Heart left ventricle (tissue), 13 donors: ENCODE data around the gene TEX36.

Experiments used
- CTCF ChIP-seq, 12 donors: fragments of 200-600 bp; sonication (generic) in 4 of 12; IDR thresholded peaks; one replicate each; pipeline versions ENCODE4 v1.5.0 to v1.8.0; 2018 to 2022; ENCODE audit warnings: antibody characterized with exemption in 12 of 12, mild to moderate bottlenecking in 5 of 12
- POLR2A ChIP-seq, 2 donors: fragments of 450-650 bp; IDR thresholded peaks; one replicate each; pipeline ENCODE4 v1.6.1; 2017; ENCODE audit warnings: antibody characterized with exemption in 2 of 2, mild to moderate bottlenecking in 2 of 2, moderate library complexity in 2 of 2
- donor health status: ischemic (EF 13 %, LVEDD 7.1; RV severe dilation, severe dysfunction).
- donor health status: DM: no; HTN: yes; CAD: no.
- donor health status: DM: no; HTN: no; CAD: no.
- donor health status: ischemic (EF 25% LVEDD 6.9; RV normal size, moderate dysfunction).
- donor health status: ischemic (EF 25% LVEDD 5.7; RV mildly dilated, moderate dysfunction).
- donor health status: ischemic (EF 35%, LVEDD 5.7; RV mildly dilated, moderate dysfunction).
- donor health status: nonischemic (EF 11% LVEDD 7.7; RV severe dilation, severe dysfunction).
- donor health status: DM: yes; HTN: yes; CAD: no.
- donor health status: PGD.
- donor health status: ischemic (EF 29% LVEDD 5.4; RV normal size, mild dysfunction).
- donor health status: nonischemic (EF 23%, LVEDD 6.1; RV moderate dilation, normal function).

DNA sequence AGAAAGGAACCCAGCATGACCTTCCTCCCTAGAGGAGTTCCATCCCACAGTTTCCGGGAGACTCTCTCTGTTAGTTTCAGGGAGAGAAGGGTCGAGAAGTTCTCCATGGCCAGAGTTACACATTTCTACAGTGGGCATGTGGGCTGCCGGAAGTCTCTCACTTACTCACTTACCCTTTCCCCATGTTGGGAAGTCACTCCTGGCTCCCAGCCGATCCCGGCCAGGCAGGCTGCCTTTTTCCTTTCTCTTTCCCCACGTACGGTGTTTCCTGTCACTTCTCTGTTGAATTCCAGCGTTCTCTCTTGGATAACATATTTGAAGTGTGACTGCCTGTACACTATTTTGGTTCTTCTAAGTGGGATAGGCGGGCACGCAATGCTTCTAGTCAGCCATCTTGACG, 3.5 kb downstream of the TEX36 start:
- TF ChIP-seq CTCF (IDR thresholded peaks at IDR 0.05), result no peak
- TF ChIP-seq POLR2A (IDR thresholded peaks at IDR 0.05), result no peak
